Iris pigment epithelial cell (primary cell): Measurements from ENCODE around the gene STAC2.

Source experiments
- DNase-seq: peaks from one replicate; pipeline ENCODE4 v3.0.0-alpha.2; 2011; ENCODE audit warnings: low read depth

Gene STAC2

GRCh38 chr17:39231591-39232551, 6.1 kb upstream of the STAC2 start:
- DNase-seq, result peak; percentile 28

- no peak for DNase-seq
These were observed 5.4 kb upstream of the STAC2 start for GRCh38 chr17:39231091-39231561.

GRCh38 chr17:39230361-39230760, 4.6 kb upstream of the STAC2 start:
- no peak for DNase-seq

- peak; percentile 72 for DNase-seq
These were observed 3.6 kb upstream of the STAC2 start for GRCh38 chr17:39229274-39229913.

- no peak for DNase-seq
These were observed 1.7 kb upstream of the STAC2 start for GRCh38 chr17:39227364-39227919.

GRCh38 chr17:39225959-39226683, 376 bp upstream of the STAC2 start:
- peak; percentile 32 for DNase-seq

GRCh38 chr17:39224778-39225307, 902 bp downstream of the STAC2 start:
- DNase-seq, result no peak

GRCh38 chr17:39223907-39224777, 1.6 kb downstream of the STAC2 start:
- DNase-seq, result no peak

- no peak for DNase-seq
These were observed 2.6 kb downstream of the STAC2 start for GRCh38 chr17:39222866-39223834.

- no peak for DNase-seq
These were observed 3.6 kb downstream of the STAC2 start for GRCh38 chr17:39222151-39222550.

- DNase-seq, result no peak
These were observed 4.2 kb downstream of the STAC2 start for GRCh38 chr17:39221572-39221971.

- no peak for DNase-seq
These were observed 6.0 kb downstream of the STAC2 start for GRCh38 chr17:39219647-39220154.

GRCh38 chr17:39218906-39219305, 6.8 kb downstream of the STAC2 start:
- no peak for DNase-seq

- no peak for DNase-seq
These were observed 7.9 kb downstream of the STAC2 start for GRCh38 chr17:39217734-39218369.

GRCh38 chr17:39213852-39214251, 11.9 kb downstream of the STAC2 start:
- peak; percentile 55 for DNase-seq

GRCh38 chr17:39212841-39213480, 12.8 kb downstream of the STAC2 start:
- DNase-seq, result no peak

- DNase-seq, result no peak
These were observed 13.4 kb downstream of the STAC2 start for GRCh38 chr17:39212195-39212810.

- no peak for DNase-seq
These were observed 15.7 kb downstream of the STAC2 start for GRCh38 chr17:39210093-39210434.
